Psoas muscle (tissue), 8 donors: ENCODE measurements around the gene SOCS6. TPM values are rescaled to one million over a fixed set of nuclear protein-coding genes. Genes with fewer than 3 reads are reported as not detected.

Experiments
- ATAC-seq, 4 donors: fragments of 200-7000 bp; cut with Tn5 transposase; one replicate each; pipeline ENCODE4 v1.9.1; 2020; ENCODE audit warnings: moderate library complexity in 3 of 4, mild to moderate bottlenecking in 2 of 4
- DNase-seq, 2 donors: peaks; one replicate each; pipeline ENCODE4 v3.0.0-alpha.2; 2020
- H3K27ac ChIP-seq: fragments of 200-600 bp; one replicate; pipeline ENCODE4 v1.8.0; 2022
- H3K27me3 ChIP-seq, 3 donors: fragments of 200-600 bp in 1 of 3; one replicate each; pipeline versions ENCODE4 v1.6.1 to v1.8.0; 2013 to 2022; ENCODE audit warnings: low read length in 2 of 3, mild to moderate bottlenecking in 2 of 3, moderate library complexity in 1 of 3; ENCODE audit not compliant: insufficient read depth in 3 of 3
- H3K36me3 ChIP-seq, 2 donors: fragments of 200-600 bp in 1 of 2; one replicate each; pipeline versions ENCODE4 v1.6.1 to v1.8.0; 2013 to 2022; ENCODE audit warnings: low read depth in 1 of 2, mild to moderate bottlenecking in 1 of 2, moderate library complexity in 1 of 2; ENCODE audit not compliant: insufficient read depth in 1 of 2
- H3K4me1 ChIP-seq: fragments of 200-600 bp; one replicate; pipeline ENCODE4 v1.8.0; 2022
- H3K4me3 ChIP-seq: fragments of 200-600 bp; one replicate; pipeline ENCODE4 v1.8.0; 2022; ENCODE audit warnings: mild to moderate bottlenecking
- H3K9me3 ChIP-seq: fragments of 200-600 bp; one replicate; pipeline ENCODE4 v1.8.0; 2022
- WGBS, 3 donors: extraction: QIAGEN DNeasy Blood & Tissue Kit; methylation state at CpG; one replicate each; pipeline versions ENCODE4 v1.1.6 to v1.1.7; 2013; 5-methylcytosine and 5-hydroxymethylcytosine counted together
- intact Hi-C, 2 donors: fragments of 100-400 bp; cut with DNase I; formaldehyde crosslinking; loops; one replicate each; pipeline versions ENCODE4 v1.11.0 to v1.14.2; 2022
- polyA plus RNA-seq, 3 donors: library from polyadenylated mRNA; stranded (reverse); fragments of 200-250 nt; gene quantifications; one replicate each; pipeline ENCODE4 v1.2.3, GENCODE V29; 2013
- total RNA-seq, 4 donors: library from RNA; stranded (reverse); fragmentation: NEBNext Ultra II Directional in 2 of 4; extraction: Animal tissue kit (Norgen Biotek cat#: 25700) in 2 of 4; gene quantifications; one replicate each; pipeline versions ENCODE4 v1.2.1 to v1.2.4, GENCODE V29; 2021 to 2023
- TF ChIP-seq, protein P1 (sequence below): fragments of 200-600 bp; IDR thresholded peaks from one replicate; pipeline ENCODE4 v1.8.0; 2022; ENCODE audit warnings: antibody characterized with exemption
- donor health status: healthy with polysubstance abuse.
- donor health status: DM: no; HTN: no; CAD: no; lungs with moderate emphysema.
- donor health status: Bipolar disorder and iron deficiency.
- donor health status: healthy.
- donor health status: DM: yes; HTN: yes; CAD: no.
- donor health status: DM: no; HTN: no; CAD: no.
- donor health status: DM: no; HTN: no; CAD: no.
- donor health status: DM: yes; HTN: yes; CAD: no.

SOCS6 gene
- total and polyA plus RNA-seq, 7 donors, result 7.3 to 30.2 (median 19.1) TPM

DNA sequence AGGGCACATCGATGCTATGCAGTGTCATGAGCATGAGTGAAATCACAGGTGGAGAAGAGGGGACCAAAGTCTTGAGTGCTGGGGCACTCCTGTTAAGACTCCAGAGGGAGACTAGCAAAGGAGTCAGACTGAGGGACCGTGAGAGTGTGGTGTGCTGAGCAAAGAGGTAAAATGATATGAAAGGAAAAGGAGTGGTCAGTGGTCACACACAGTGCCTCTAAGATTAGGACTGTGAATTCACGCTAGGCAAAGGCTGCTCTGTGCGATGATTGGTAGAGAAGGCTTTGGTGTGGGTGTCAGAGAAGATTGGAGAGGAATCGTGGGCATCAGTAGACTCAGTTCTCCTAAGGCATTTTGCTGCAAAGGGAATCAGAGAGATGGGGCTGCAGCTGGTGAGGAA, 12.8 kb downstream of the SOCS6 start:
- H3K27me3 ChIP-seq, result no peaks in the 10 kb centered on the region
- H3K36me3 ChIP-seq, result no peaks in the 10 kb centered on the region
- no peaks in the 10 kb centered on the region for H3K9me3 ChIP-seq
- intact Hi-C loops, result no loop called here
- peaks cover 50% of the 10 kb centered on the region for H3K4me1 ChIP-seq
- DNase-seq, result no peak
- no peak overlapping the region for H3K4me3 ChIP-seq
- TF ChIP-seq, protein P1, sequence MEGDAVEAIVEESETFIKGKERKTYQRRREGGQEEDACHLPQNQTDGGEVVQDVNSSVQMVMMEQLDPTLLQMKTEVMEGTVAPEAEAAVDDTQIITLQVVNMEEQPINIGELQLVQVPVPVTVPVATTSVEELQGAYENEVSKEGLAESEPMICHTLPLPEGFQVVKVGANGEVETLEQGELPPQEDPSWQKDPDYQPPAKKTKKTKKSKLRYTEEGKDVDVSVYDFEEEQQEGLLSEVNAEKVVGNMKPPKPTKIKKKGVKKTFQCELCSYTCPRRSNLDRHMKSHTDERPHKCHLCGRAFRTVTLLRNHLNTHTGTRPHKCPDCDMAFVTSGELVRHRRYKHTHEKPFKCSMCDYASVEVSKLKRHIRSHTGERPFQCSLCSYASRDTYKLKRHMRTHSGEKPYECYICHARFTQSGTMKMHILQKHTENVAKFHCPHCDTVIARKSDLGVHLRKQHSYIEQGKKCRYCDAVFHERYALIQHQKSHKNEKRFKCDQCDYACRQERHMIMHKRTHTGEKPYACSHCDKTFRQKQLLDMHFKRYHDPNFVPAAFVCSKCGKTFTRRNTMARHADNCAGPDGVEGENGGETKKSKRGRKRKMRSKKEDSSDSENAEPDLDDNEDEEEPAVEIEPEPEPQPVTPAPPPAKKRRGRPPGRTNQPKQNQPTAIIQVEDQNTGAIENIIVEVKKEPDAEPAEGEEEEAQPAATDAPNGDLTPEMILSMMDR, result no peak
- ATAC-seq, result peak in 3 of 4 donors; percentile 19 to 57 (median 40)
- 78 to 95% (median 86%) methylated on average over 5 of the region's 5 CpGs for WGBS, 3 donors
- no peak overlapping the region for H3K27ac ChIP-seq

DNA sequence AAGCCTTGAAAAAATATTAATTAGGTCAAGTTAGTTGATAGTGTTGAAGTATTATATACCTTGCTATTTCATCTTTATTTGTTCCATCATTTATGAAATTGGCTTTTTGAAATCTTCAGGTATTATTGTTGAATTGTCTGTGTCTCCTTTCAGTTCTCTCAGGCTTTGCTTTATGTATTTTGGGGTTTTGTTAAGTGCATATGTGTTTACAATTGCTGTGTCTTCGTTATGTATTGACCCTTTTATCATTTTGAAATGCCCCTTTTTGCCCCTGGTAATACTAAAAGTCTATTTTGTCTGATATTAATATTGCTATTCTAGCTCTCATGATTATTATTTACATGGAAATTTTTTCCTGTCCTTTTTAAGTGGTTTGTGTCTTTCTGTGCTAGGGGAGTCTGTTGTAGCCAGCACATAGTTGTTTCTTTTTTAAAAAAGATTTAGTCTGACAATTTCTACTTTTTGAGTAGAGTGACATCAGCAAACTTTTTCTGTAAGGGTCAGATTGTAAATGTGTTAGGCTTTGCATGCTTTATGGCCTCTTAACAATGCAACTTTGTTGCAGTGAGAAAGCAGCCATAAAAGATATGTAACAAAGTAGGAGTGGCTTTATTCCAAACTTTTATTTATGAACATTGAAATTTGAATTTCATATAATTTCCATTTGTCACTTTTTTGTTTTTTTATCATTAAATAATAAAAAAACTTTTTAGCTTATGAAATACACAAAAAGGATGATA, 19.9 kb downstream of the SOCS6 start:
- H3K9me3 ChIP-seq, result peaks cover 7% of the 10 kb centered on the region
- intact Hi-C loops, result no loop called here
- WGBS, 3 donors, result 94 to 97% (median 96%) methylated on average over 1 of the region's 1 CpG
- H3K4me1 ChIP-seq, result peaks cover 12% of the 10 kb centered on the region
- no peaks in the 10 kb centered on the region for H3K27me3 ChIP-seq
- TF ChIP-seq, protein P1, result no peak
- no peaks in the 10 kb centered on the region for H3K36me3 ChIP-seq
- ATAC-seq, result no peak
- no peak overlapping the region for H3K27ac ChIP-seq
- no peak overlapping the region for H3K4me3 ChIP-seq
- DNase-seq, result no peak

DNA sequence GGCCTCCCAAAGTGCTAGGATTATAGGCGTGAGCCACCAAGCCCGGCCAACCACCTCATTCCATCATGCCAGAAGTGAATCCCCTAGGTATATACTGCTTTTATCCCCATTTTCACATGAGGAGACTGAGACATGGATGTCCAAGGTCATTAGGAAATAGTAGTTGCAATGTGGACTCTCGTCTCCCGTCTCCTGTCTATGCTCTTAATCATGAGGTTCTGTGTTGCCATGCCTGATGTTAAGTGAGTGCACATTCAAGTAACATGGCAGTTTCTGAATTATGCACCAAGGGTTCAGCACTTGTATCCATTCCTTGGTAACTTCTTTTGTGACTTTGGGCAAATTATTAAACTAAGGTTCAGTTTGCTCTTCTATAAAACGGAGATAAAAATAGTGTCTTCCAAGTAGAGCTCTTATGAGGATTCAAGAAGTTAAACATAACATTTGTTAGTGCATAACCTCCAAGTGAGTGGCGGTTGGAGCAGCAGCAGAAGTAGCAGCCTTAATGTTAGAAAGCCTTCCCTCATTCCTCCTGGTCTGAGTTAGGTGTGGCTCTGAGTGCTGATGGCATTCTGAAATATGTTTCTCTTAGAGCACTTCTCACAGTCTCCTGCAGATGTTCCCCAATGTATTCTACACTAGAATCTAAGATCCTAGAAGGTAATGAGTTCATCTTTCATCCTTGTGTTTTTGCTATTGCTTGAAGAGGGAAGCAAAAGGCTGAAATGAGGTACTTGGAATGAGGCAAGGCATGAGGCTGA, 21.9 kb downstream of the SOCS6 start:
- TF ChIP-seq, protein P1, result no peak
- ATAC-seq (peak in 2 of 4 donors; percentile 46 to 55), DNase-seq (no peak)
- H3K4me3 ChIP-seq, result no peak overlapping the region
- H3K9me3 ChIP-seq, result peaks cover 7% of the 10 kb centered on the region
- no peak overlapping the region for H3K27ac ChIP-seq
- WGBS, 3 donors, result 72 to 92% (median 74%) methylated on average over 6 of the region's 6 CpGs
- H3K27me3 ChIP-seq, result no peaks in the 10 kb centered on the region
- no peaks in the 10 kb centered on the region for H3K36me3 ChIP-seq
- H3K4me1 ChIP-seq, result peaks cover 9% of the 10 kb centered on the region
- intact Hi-C loops, result no loop called here

DNA sequence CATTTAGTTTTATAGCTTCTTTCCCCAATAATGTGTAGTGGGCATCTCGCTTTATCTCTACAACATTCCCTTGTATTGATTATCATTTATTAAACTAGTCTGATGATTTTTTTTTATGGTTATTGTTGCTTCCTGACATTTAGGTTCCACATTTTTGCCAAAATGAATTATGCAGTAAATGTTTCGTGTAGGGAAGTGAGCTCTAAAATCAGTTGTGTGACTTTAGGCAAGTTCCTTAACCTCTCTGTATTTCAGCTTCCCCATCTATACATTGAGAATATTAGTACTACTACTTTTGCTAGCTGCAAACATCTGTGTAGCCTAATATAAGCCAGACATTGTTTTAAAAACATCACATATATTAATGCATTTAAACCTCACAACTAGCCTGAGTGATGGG, 22.9 kb downstream of the SOCS6 start:
- WGBS, 3 donors, result 58 to 95% (median 85%) methylated on average over 2 of the region's 2 CpGs
- Histone ChIP-seq H3K4me3 (no peak overlapping the region), H3K27me3 (no peaks in the 10 kb centered on the region), H3K36me3 (no peaks in the 10 kb centered on the region), H3K4me1 (peaks cover 9% of the 10 kb centered on the region), H3K9me3 (peaks cover 7% of the 10 kb centered on the region), H3K27ac (no peak overlapping the region)
- intact Hi-C loops, result no loop called here
- no peak for ATAC-seq
- TF ChIP-seq, protein P1, result no peak
- no peak for DNase-seq
